Activated CD8-positive, alpha-beta memory T cell treated with anti-CD3 and anti-CD28 coated beads for 36 hours (primary cell): ENCODE results near the gene TEDC2. TPM values are rescaled to one million over a fixed set of nuclear protein-coding genes. Genes with fewer than 3 reads are reported as not detected.

Source experiments
- CTCF ChIA-PET: fragments of 350-600 bp; sonication (Branson Sonifier 250); formaldehyde crosslinking; loops from one replicate; lab custom pipeline; 2021; ENCODE audit warnings: antibody characterized with exemption; lab: Charles Lee
- POLR2A ChIA-PET: fragments of 350-600 bp; sonication (Branson Sonifier 250); formaldehyde crosslinking; loops from one replicate; lab custom pipeline; 2021; ENCODE audit warnings: antibody characterized with exemption; lab: Charles Lee
- total RNA-seq, 2 experiments: library from RNA; stranded (reverse); gene quantifications; one replicate each; pipeline ENCODE4 v1.2.3, GENCODE V29; 2021

Gene TEDC2
- 10 to 100 TPM; 33.3 to 38.5 TPM for total RNA-seq

- ChIA-PET POLR2A (interaction anchor here (0.6 to 1.5 kb wide), 9 partner anchors 9 to 901 kb away, joined by 3 to 9 read pairs (median 4); partner anchors contain the start of genes NTN3 and TBC1D24), CTCF (interaction anchor here (0.9 to 1.8 kb wide), 5 partner anchors 9 to 32 kb away, joined by 3 to 4 read pairs (median 3); no protein-coding TSS in a partner anchor)
Measured at GRCh38 chr16:2459647-2460390, at the start of gene TEDC2. TEDC2 (plus strand) TSS chr16:2460109; CDS start chr16:2460145, 36 bp downstream.

- CTCF ChIA-PET = no interaction called here
- POLR2A ChIA-PET = no interaction called here
Measured at GRCh38 chr16:2415085-2415484, 44.8 kb upstream of the TEDC2 start.

- CTCF ChIA-PET = no interaction called here
- POLR2A ChIA-PET = no interaction called here
Measured at GRCh38 chr16:2420035-2420434, 39.9 kb upstream of the TEDC2 start.

GRCh38 chr16:2422123-2422867 is 37.6 kb upstream of the TEDC2 start:
- ChIA-PET CTCF (interaction anchor here (0.6 to 1.1 kb wide), 3 partner anchors 66 to 768 kb away, joined by 3 read pairs; no protein-coding TSS in a partner anchor), POLR2A (interaction anchor here (0.7 kb wide), 1 partner anchor 133 kb away, joined by 3 read pairs; no protein-coding TSS in a partner anchor)

GRCh38 chr16:2424061-2425007 is 35.6 kb upstream of the TEDC2 start:
- CTCF ChIA-PET = interaction anchor here (0.7 to 0.8 kb wide), 3 partner anchors 12 to 116 kb away, joined by 3 read pairs; no protein-coding TSS in a partner anchor

GRCh38 chr16:2425008-2425518 is 34.8 kb upstream of the TEDC2 start:
- POLR2A ChIA-PET = no interaction called here
- CTCF ChIA-PET = interaction anchor here (1.1 kb wide), 1 partner anchor 76 kb away, joined by 3 read pairs; no protein-coding TSS in a partner anchor

More at GRCh38 chr16:2424061-2425007, 35.6 kb upstream of the TEDC2 start:
- POLR2A ChIA-PET = no interaction called here

- ChIA-PET CTCF (interaction anchor here (1.1 kb wide), 1 partner anchor 75 kb away, joined by 3 read pairs; no protein-coding TSS in a partner anchor), POLR2A (no interaction called here)
Measured at GRCh38 chr16:2425825-2426430, 34.0 kb upstream of the TEDC2 start.

GRCh38 chr16:2426941-2427361 is 33.0 kb upstream of the TEDC2 start:
- POLR2A ChIA-PET = no interaction called here

GRCh38 chr16:2427526-2427925 is 32.4 kb upstream of the TEDC2 start:
- CTCF ChIA-PET = interaction anchor here (0.9 to 1.3 kb wide), 2 partner anchors 32 to 405 kb away, joined by 3 to 4 read pairs; no protein-coding TSS in a partner anchor
- POLR2A ChIA-PET = no interaction called here

More at GRCh38 chr16:2426941-2427361, 33.0 kb upstream of the TEDC2 start:
- CTCF ChIA-PET = interaction anchor here (0.9 kb wide), 1 partner anchor 404 kb away, joined by 4 read pairs; no protein-coding TSS in a partner anchor

GRCh38 chr16:2428051-2428783 is 31.7 kb upstream of the TEDC2 start:
- POLR2A ChIA-PET = interaction anchor here (1.2 kb wide), 1 partner anchor 46 kb away, joined by 4 read pairs; the partner anchor contains the start of gene TBC1D24
- CTCF ChIA-PET = interaction anchor here (0.9 to 1.3 kb wide), 3 partner anchors 19 to 40 kb away, joined by 3 read pairs; no protein-coding TSS in a partner anchor

GRCh38 chr16:2428784-2429033 is 31.2 kb upstream of the TEDC2 start:
- ChIA-PET CTCF (interaction anchor here (0.9 kb wide), 2 partner anchors 18 to 39 kb away, joined by 3 read pairs; no protein-coding TSS in a partner anchor), POLR2A (interaction anchor here (1.2 kb wide), 1 partner anchor 46 kb away, joined by 4 read pairs; the partner anchor contains the start of gene TBC1D24)

GRCh38 chr16:2429034-2429770 is 30.7 kb upstream of the TEDC2 start, which contains the start of gene CCNF:
CCNF (plus strand) TSS chr16:2429447; CDS start chr16:2429482, 35 bp downstream.
- POLR2A ChIA-PET = interaction anchor here (0.5 to 1.2 kb wide), 2 partner anchors 45 to 150 kb away, joined by 3 to 4 read pairs; partner anchors contain the start of gene TBC1D24
- CTCF ChIA-PET = interaction anchor here (0.5 to 1.3 kb wide), 6 partner anchors 8 to 89 kb away, joined by 3 to 6 read pairs (median 3); partner anchors contain the start of gene ABCA3

- CTCF ChIA-PET = interaction anchor here (0.5 to 1.3 kb wide), 6 partner anchors 9 to 90 kb away, joined by 3 to 6 read pairs (median 4); partner anchors contain the start of gene ABCA3
- POLR2A ChIA-PET = interaction anchor here (0.5 kb wide), 1 partner anchor 151 kb away, joined by 3 read pairs; no protein-coding TSS in a partner anchor
Measured at GRCh38 chr16:2429771-2430663, 29.9 kb upstream of the TEDC2 start.

GRCh38 chr16:2432286-2432685 is 27.6 kb upstream of the TEDC2 start:
- POLR2A ChIA-PET = interaction anchor here (0.5 kb wide), 1 partner anchor 99 kb away, joined by 3 read pairs; the partner anchor contains the start of gene CEMP1

More at GRCh38 chr16:2432286-2432685, 27.6 kb upstream of the TEDC2 start:
- CTCF ChIA-PET = interaction anchor here (0.6 kb wide), 1 partner anchor 116 kb away, joined by 3 read pairs; no protein-coding TSS in a partner anchor
